22Rv1 (cell line): Measurements from ENCODE around the gene AADACL4.

Experiments used
- CTCF ChIP-seq: fragments of 450-650 bp; IDR thresholded peaks from 2 replicates; pipeline ENCODE4 v1.5.1; 2017; ENCODE audit warnings: mild to moderate bottlenecking
- ZFX ChIP-seq: fragments of 450-650 bp; IDR thresholded peaks from 2 replicates; pipeline ENCODE4 v1.6.1; 2017; ENCODE audit warnings: antibody characterized with exemption, borderline replicate concordance

- TF ChIP-seq CTCF (no peak), ZFX (no peak)
Measured at GRCh38 chr1:12644237-12644636, 352 bp downstream of the AADACL4 start.
